GM11168 (cell line): ENCODE data around the gene EXOSC1.
"Not testable (repeated sequence)": the region's sequence is repeated elsewhere in the genome, so short reads cannot be mapped to it uniquely, and the experiment has no call there.

Source experiments
- in situ Hi-C: fragments of 300-500 bp; cut with MboI; formaldehyde crosslinking; loops from one replicate; pipeline ENCODE4 v1.12.0; 2022; ENCODE audit warnings: low sequenced_read_pairs; ENCODE audit not compliant: unreplicated experiment

Gene EXOSC1

GRCh38 chr10:97416565-97416964, 29.2 kb downstream of the EXOSC1 start:
- in situ Hi-C loops = no loop called here

- in situ Hi-C loops = no loop called here
Observed at GRCh38 chr10:97412891-97413304, 32.9 kb downstream of the EXOSC1 start.

GRCh38 chr10:97411406-97411805, 34.4 kb downstream of the EXOSC1 start:
- in situ Hi-C loops = no loop called here

DNA sequence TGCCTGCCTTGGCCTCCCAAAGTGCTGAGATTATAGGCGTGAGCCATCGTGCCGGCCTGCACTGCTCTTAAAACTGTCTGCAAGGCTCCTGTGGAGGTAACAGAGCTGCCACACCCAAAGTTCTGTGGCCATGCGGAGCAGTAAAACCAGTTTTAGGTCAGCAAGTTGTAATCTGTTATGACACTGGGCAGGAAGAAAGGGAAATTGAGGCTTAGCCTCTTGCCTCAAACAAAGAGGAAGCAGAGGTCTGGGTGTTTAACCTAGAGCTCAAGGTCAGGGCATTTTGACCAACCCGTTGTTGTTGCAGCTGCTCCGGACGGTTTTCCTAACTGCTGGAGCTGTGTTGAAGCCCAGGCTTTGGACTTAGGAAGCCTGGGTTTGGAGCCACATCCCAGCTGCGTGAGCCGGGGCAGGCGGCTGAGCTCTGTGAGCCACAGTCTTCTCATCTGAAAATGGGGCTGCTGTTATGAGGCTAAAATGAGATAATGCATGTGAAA, 37.3 kb downstream of the EXOSC1 start:
- in situ Hi-C loops = no loop called here

GRCh38 chr10:97407952-97408248, 37.9 kb downstream of the EXOSC1 start:
- in situ Hi-C loops = no loop called here

DNA sequence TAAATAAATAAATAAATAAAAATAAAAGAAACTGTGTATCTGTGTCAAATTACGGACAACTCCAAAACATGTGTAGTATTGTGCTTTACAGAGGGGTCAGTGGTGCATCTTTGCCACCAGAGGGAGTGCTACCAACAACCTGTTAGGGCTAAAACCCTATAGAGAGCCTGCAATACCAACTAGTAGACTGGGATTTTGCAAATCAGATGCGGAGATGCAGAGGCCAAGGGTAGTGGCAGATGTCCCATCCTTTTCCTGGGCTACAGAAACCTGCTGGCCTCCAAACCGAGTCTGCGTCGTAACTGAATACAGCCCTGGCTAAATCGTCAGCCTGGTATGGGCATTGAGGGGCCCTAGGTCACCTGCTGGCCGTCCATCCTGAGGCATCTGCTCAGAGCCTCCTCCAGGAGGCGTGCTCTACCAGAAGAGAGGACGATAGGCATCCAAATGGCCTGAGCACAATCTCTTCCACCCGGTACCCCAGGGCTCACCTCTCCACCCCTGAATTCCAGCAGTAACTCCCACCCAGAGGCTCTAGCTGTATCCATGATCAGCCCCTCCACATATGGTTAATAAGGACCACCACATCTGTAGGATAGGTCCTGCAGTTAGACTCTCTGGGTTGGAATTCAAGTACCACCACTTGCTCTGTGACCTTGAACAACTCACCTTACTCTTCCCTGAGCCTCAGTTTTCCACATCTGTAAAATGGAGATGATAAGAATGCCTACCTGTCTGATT, 38.4 kb downstream of the EXOSC1 start:
- in situ Hi-C loops = no loop called here

- in situ Hi-C loops = not testable (repeated sequence)
Observed at GRCh38 chr10:97406483-97406882, 39.3 kb downstream of the EXOSC1 start.

DNA sequence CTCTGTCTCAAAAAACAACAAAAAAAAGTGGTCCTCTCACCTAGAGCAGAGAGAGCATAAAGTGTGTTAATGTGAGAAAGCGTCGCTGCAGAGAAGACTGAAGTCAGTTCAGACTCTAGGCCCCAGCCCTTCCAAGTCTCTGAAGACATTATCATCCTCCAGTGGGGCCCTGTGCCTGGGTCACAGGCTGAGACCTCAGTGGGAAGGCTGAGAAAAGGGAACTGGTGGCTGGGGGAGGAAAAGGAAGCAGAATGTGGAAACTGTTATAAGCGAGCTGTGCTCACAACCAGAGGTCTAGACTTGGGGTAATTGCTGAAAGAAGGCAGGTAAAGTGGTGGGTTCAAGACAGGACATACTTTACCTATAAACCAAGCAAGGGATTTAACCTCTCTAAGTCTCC, 39.7 kb downstream of the EXOSC1 start:
- in situ Hi-C loops = no loop called here

- in situ Hi-C loops = no loop called here
Observed at GRCh38 chr10:97404044-97404443, 41.8 kb downstream of the EXOSC1 start.

GRCh38 chr10:97401455-97401919, 44.3 kb downstream of the EXOSC1 start:
- in situ Hi-C loops = no loop called here

GRCh38 chr10:97400665-97401454, 44.9 kb downstream of the EXOSC1 start, which contains the start of gene RRP12:
Gene RRP12, minus strand, starts transcription at chr10:97401340. Its CDS starts 109 bp downstream, at chr10:97401231.
- in situ Hi-C loops = no loop called here

DNA sequence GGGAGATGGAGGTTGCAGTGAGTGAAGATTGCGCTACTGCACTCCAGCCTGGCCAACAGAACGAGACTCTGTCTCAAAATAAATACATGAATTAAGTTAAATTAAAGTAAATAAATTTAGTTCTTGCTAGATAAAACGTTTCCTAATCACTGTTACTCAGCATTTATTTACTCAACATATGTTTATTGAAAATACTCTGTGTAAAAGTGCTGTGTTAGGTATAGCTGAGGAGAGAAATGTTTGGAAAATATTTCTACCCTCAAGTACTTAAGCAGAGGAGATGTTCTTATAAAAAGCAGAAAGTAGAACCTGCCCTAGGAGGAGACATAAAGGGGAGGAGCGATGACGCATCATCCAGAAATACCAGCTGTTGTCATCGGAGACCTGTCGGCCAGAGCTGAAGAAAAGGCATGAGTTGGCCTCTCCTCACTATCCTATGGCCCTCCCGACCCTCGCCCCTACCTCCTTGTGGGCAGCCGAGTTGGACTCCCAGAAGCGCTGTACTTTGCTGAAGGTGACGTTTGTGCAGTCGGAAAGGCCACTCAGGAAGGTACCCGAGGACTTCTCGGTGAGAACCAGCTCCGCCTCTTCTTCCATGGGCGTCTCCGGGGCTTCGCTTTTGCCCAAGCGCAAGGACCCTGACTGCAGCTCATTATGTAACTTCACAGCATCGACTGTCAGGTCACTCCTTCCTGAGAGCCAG, 45.8 kb downstream of the EXOSC1 start:
- in situ Hi-C loops = no loop called here

GRCh38 chr10:97396056-97396455, 49.8 kb downstream of the EXOSC1 start:
- in situ Hi-C loops = no loop called here

DNA sequence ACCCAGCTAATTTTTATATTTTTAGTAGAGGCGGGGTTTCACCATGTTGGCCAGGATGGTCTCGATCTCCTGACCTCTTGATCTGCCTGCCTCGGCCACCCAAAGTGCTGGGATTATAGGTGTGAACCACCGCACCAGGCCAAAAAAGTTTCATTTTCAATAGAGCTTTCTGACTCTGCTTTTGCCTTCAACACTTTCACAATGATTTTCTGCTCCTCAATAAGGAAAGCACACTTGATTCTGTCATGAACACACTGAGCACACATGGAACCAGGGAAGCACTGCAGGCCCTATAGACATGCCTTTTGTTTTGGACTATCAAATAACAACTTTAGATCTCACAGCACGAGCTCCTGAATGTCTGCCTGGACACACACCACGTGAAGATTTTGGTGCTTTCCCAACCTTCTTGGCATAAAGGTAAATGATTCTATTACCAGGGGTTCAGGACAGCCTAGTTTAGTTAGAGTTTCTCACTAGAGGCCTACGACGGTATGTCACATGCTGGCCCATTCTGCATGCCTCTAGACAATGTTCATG, 52.7 kb downstream of the EXOSC1 start:
- in situ Hi-C loops = no loop called here

DNA sequence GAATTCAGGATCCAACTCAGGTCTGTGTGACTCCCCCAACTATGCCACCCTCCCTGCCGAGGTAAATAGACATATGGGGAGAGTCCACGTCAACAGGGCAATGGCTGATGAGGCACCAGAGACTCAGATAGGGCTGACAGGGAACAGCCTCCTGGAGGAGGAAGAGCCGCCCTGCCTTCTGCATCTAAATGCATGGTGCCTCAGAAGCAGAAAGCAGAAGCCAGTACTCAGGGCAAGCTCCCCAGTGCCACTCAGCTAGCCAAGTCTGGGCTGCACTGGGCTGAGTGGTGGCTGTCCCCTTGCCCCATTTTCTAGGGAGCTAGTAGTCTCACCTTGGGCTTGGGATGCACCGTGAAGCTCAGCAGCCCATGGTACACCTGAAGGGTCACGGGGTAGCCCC, 55.7 kb downstream of the EXOSC1 start:
- in situ Hi-C loops = no loop called here

DNA sequence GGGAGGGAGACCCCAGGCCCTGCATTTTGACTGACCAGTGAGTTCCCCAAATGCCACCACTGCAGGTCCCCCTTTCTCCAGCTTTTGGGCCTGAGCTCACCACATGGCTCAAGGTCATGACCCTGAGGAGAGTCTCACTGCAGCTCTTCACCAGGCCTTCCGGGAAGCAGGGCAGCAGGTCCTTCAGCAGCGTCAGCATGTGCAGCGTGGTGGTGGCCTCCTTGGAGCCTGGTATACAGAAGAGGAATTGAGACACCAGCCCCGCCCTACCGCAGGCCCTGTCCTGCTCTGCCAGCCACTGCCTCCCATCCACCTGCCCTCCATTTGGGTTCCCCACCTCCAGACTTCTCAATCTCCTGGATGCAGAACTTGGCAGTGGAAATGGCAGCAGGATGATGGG, 57.7 kb downstream of the EXOSC1 start:
- in situ Hi-C loops = no loop called here
